A673 (cell line): ENCODE data around the gene MRPL12. TPM values are rescaled to one million over a fixed set of nuclear protein-coding genes. Genes with fewer than 3 reads are reported as not detected.
"Not testable (repeated sequence)": the region's sequence is repeated elsewhere in the genome, so short reads cannot be mapped to it uniquely, and the experiment has no call there.

Source experiments
- BruUV-seq: library from RNA; stranded (reverse); fragments of 400-500 nt; replicated peaks from 2 replicates; lab custom pipeline; 2021; lab: Mats Ljungman, UMichigan
- CTCF ChIA-PET: fragments of 300-600 bp; sonication (Branson Sonifier 250); formaldehyde crosslinking; loops from one replicate; lab custom pipeline; 2022; ENCODE audit warnings: antibody characterized with exemption; lab: Charles Lee
- POLR2A ChIA-PET: fragments of 300-600 bp; sonication (Branson Sonifier 250); formaldehyde crosslinking; loops from one replicate; lab custom pipeline; 2022; ENCODE audit warnings: antibody characterized with exemption; ENCODE audit not compliant: low non-redundant PET; lab: Charles Lee
- DNase-seq: peaks from one replicate; pipeline ENCODE4 v3.0.0-alpha.2; 2015; ENCODE audit warnings: low spot score
- H3K27ac ChIP-seq: fragments of 200-600 bp; sonication (generic); 2 replicates; pipeline ENCODE4 v1.5.1; 2016; ENCODE audit warnings: mixed run types, low read depth, mild to moderate bottlenecking, mixed read lengths, antibody characterized with exemption, low read length; ENCODE audit not compliant: poor library complexity, severe bottlenecking
- H3K27me3 ChIP-seq: fragments of 200-600 bp; sonication (generic); replicated peaks from 2 replicates; pipeline ENCODE4 v1.6.1; 2017; ENCODE audit warnings: mixed run types, low read depth, mild to moderate bottlenecking, mixed read lengths, antibody characterized with exemption, low read length; ENCODE audit not compliant: insufficient read depth, poor library complexity
- H3K36me3 ChIP-seq: fragments of 200-600 bp; sonication (generic); 2 replicates; pipeline ENCODE4 v1.6.1; 2016; ENCODE audit warnings: mixed run types, mild to moderate bottlenecking, mixed read lengths, antibody characterized with exemption, low read length; ENCODE audit not compliant: insufficient read depth, poor library complexity, severe bottlenecking
- H3K4me1 ChIP-seq: fragments of 200-600 bp; sonication (generic); 2 replicates; pipeline ENCODE4 v1.6.1; 2017; ENCODE audit warnings: mixed run types, mild to moderate bottlenecking, mixed read lengths, antibody characterized with exemption, low read length; ENCODE audit not compliant: insufficient read depth, poor library complexity, severe bottlenecking
- H3K4me3 ChIP-seq: fragments of 200-600 bp; sonication (generic); 2 replicates; pipeline ENCODE4 v1.5.1; 2016; ENCODE audit warnings: low read depth, mixed run types, mild to moderate bottlenecking, mixed read lengths, low read length; ENCODE audit not compliant: poor library complexity, severe bottlenecking
- H3K9me3 ChIP-seq: fragments of 200-600 bp; sonication (generic); 2 replicates; pipeline ENCODE4 v1.6.1; 2016; ENCODE audit warnings: mixed run types, low read depth, mild to moderate bottlenecking, mixed read lengths, antibody characterized with exemption, low read length; ENCODE audit not compliant: poor library complexity, severe bottlenecking
- EZH2 ChIP-seq: fragments of 200-600 bp; sonication (generic); IDR thresholded peaks from 2 replicates; pipeline ENCODE4 v1.6.1; 2017; ENCODE audit warnings: borderline replicate concordance, low read depth, mild to moderate bottlenecking, mixed read lengths, antibody characterized with exemption, low read length; ENCODE audit not compliant: poor library complexity, severe bottlenecking
- intact Hi-C: fragments of 100-400 bp; cut with micrococcal nuclease; formaldehyde crosslinking; loops from one replicate; pipeline ENCODE4 v1.10.0; 2022; ENCODE audit not compliant: unreplicated experiment
- total RNA-seq: library from RNA; stranded (reverse); gene quantifications from 2 replicates; pipeline ENCODE4 v1.2.3, GENCODE V29; 2021
- TF ChIP-seq, protein P1 (sequence below): fragments of 300-800, 200-600 bp; sonication (generic); conservative IDR thresholded peaks from 2 replicates; pipeline ENCODE4 v1.5.1; 2017; ENCODE audit warnings: low read depth, mild to moderate bottlenecking, antibody characterized with exemption, low read length, moderate library complexity, mixed read lengths

Gene MRPL12
- total RNA-seq, 1 experiment from 2014 or later = 186 TPM

DNA sequence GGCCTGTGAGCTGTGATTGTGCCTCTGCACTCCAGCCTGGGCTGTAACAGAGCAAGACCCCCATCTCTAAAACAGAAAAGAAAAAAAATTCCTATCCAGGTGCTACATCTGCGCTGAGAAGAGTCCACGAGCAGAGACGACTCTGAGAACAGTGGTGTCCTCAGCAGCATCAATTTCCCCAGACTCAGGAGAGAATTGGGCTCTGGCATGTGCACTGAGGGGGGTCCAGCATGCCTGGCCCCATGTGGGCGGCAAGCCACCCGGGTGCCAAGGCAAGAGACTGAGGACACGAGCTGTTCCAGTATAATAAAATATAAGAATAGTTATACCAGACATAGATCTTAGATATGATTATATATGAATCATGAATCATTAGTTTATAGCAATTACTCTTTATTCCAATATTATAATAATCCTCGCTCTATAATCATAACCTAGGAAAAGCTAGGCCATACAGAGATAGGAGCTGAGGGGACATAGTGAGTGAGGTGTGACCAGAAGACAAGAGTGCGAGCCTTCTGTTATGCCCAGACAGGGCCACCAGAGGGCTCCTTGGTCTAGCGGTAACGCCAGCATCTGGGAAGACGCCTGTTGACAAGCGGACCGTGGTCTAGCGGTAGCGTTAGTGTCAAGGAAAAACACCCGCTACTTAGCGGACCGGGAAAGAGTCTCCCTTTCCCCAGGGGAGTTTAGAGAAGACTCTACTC lies 27.5 kb upstream of the MRPL12 start:
- BruUV-seq, H3K4me1 ChIP-seq, H3K9me3 ChIP-seq, H3K4me3 ChIP-seq, H3K27ac ChIP-seq, H3K27me3 ChIP-seq, intact Hi-C loops: not testable (repeated sequence)
- DNase-seq = peak; percentile 37
- peaks cover 44% of the 10 kb centered on the region for H3K36me3 ChIP-seq
- TF ChIP-seq, protein P1, sequence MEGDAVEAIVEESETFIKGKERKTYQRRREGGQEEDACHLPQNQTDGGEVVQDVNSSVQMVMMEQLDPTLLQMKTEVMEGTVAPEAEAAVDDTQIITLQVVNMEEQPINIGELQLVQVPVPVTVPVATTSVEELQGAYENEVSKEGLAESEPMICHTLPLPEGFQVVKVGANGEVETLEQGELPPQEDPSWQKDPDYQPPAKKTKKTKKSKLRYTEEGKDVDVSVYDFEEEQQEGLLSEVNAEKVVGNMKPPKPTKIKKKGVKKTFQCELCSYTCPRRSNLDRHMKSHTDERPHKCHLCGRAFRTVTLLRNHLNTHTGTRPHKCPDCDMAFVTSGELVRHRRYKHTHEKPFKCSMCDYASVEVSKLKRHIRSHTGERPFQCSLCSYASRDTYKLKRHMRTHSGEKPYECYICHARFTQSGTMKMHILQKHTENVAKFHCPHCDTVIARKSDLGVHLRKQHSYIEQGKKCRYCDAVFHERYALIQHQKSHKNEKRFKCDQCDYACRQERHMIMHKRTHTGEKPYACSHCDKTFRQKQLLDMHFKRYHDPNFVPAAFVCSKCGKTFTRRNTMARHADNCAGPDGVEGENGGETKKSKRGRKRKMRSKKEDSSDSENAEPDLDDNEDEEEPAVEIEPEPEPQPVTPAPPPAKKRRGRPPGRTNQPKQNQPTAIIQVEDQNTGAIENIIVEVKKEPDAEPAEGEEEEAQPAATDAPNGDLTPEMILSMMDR = peak; percentile 50
- ChIA-PET POLR2A (interaction anchor here (0.7 kb wide), 1 partner anchor 33 kb away, joined by 3 read pairs; no protein-coding TSS in a partner anchor), CTCF (interaction anchor here (0.6 to 0.9 kb wide), 2 partner anchors 8 to 51 kb away, joined by 3 to 4 read pairs; no protein-coding TSS in a partner anchor)

DNA sequence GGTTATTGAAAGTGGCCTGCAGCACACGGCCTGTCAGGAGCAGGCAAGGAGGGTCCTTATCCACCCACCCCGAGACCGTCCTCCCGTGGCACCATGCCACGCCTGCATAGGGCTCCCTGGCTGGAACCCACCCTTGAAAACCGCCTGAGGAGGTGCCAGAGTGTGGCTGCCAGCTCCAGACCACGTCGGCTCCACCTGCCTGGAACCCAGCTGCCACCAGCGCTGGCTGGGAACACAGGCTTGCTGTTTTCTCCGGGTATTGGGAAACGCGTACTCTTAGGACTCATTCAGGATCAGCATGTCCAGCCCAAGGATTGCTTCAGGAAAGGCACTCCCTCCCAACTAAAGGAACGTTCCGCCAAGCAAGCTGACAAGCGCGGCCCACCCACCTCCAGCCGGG lies 26.3 kb upstream of the MRPL12 start:
- ChIA-PET CTCF (no interaction called here), POLR2A (no interaction called here)
- peaks cover 7% of the 10 kb centered on the region for H3K4me1 ChIP-seq
- BruUV-seq = no TSS peak
- no peak overlapping the region for H3K27ac ChIP-seq
- H3K27me3 ChIP-seq = no peaks in the 10 kb centered on the region
- no peak for TF ChIP-seq EZH2
- TF ChIP-seq, protein P1 = no peak
- peaks cover 31% of the 10 kb centered on the region for H3K36me3 ChIP-seq
- no peaks in the 10 kb centered on the region for H3K9me3 ChIP-seq
- intact Hi-C loops = no loop called here
- H3K4me3 ChIP-seq = no peak overlapping the region
- DNase-seq = no peak

DNA sequence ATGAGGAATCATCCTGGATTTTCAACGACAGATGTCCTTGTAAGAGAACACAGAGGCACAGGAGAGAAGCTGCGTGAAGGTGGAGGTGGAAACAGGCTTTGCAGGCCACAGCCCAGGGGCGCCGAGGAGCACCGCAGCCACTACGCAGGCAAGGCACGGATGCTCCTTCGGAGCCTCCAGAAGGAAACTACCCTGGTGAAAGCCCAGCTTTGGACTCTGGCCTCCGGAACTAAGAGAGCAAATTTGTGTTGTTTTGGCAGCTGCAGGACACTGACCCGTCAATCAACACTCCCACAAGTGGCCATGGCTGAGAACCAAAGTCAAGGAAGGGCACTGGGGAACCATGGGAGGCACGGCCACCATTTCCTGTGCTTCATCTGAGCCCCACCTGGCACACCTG lies 23.0 kb upstream of the MRPL12 start:
- BruUV-seq = no TSS peak
- TF ChIP-seq EZH2 = no peak
- TF ChIP-seq, protein P1 = no peak
- peaks cover 2% of the 10 kb centered on the region for H3K36me3 ChIP-seq
- H3K27ac ChIP-seq = no peak overlapping the region
- ChIA-PET CTCF (interaction anchor here (0.7 kb wide), 1 partner anchor 10 kb away, joined by 4 read pairs; no protein-coding TSS in a partner anchor), POLR2A (interaction anchor here (0.7 kb wide), 1 partner anchor 12 kb away, joined by 20 read pairs; no protein-coding TSS in a partner anchor)
- intact Hi-C loops = no loop called here
- H3K27me3 ChIP-seq = no peaks in the 10 kb centered on the region
- H3K4me3 ChIP-seq = no peak overlapping the region
- no peak for DNase-seq
- H3K4me1 ChIP-seq = peaks cover 23% of the 10 kb centered on the region
- H3K9me3 ChIP-seq = no peaks in the 10 kb centered on the region
